H1 (cell line): ENCODE measurements around the gene SRRM3. TPM values are rescaled to one million over a fixed set of nuclear protein-coding genes. Genes with fewer than 3 reads are reported as not detected.

Experiments used
- CTCF ChIA-PET: fragments of 300-600 bp; sonication (Branson Sonifier 250); formaldehyde crosslinking; loops from one replicate; lab custom pipeline; 2021; ENCODE audit not compliant: partially characterized antibody; lab: Charles Lee
- POLR2A ChIA-PET: fragments of 300-600 bp; sonication (Branson Sonifier 250); formaldehyde crosslinking; loops from one replicate; lab custom pipeline; 2021; ENCODE audit warnings: inconsistent platforms; ENCODE audit not compliant: partially characterized antibody; lab: Charles Lee
- DNase-seq, 2 experiments: peaks; one replicate each; pipeline versions ENCODE4 v3.0.0 to v3.0.0-alpha.2; 2010 to 2022; ENCODE audit warnings: low spot score in 2 of 2, low read depth in 1 of 2, mixed read lengths in 1 of 2
- FAIRE-seq: peaks from 2 replicates; lab custom pipeline; 2011; peaks lifted over from hg19 to GRCh38; lab: Jason Lieb, UNC
- H2AFZ ChIP-seq: 2 replicates; pipeline ENCODE4 v1.8.1; 2012; ENCODE audit warnings: low read length, inconsistent platforms
- H2AK5ac ChIP-seq: 2 replicates; pipeline ENCODE4 v1.6.1; 2013; ENCODE audit warnings: low read depth, low read length
- H2BK120ac ChIP-seq: replicated peaks from 2 replicates; pipeline ENCODE3; 2013; ENCODE audit warnings: low read depth, low read length, inconsistent platforms
- H2BK12ac ChIP-seq: 2 replicates; pipeline ENCODE4 v1.6.1; 2013; ENCODE audit warnings: low read depth, low read length
- H2BK15ac ChIP-seq: 2 replicates; pipeline ENCODE4 v1.6.1; 2013; ENCODE audit warnings: low read length
- H2BK20ac ChIP-seq: 2 replicates; pipeline ENCODE4 v1.6.1; 2013; ENCODE audit warnings: low read length
- H2BK5ac ChIP-seq: 2 replicates; pipeline ENCODE4 v1.6.1; 2013; ENCODE audit warnings: low read depth, low read length
- H3K14ac ChIP-seq: 2 replicates; pipeline ENCODE4 v1.6.1; 2013; ENCODE audit warnings: inconsistent platforms; ENCODE audit not compliant: insufficient read length
- H3K18ac ChIP-seq: 2 replicates; pipeline ENCODE4 v1.6.1; 2013; ENCODE audit warnings: low read length; ENCODE audit errors: extremely low read depth
- H3K23ac ChIP-seq: 2 replicates; pipeline ENCODE4 v1.6.1; 2013; ENCODE audit warnings: inconsistent platforms; ENCODE audit not compliant: insufficient read length
- H3K23me2 ChIP-seq: 2 replicates; pipeline ENCODE4 v1.6.1; 2013; ENCODE audit warnings: low read depth, low read length
- H3K27ac ChIP-seq: 2 replicates; pipeline ENCODE4 v1.6.1; 2011; ENCODE audit warnings: low read depth, low read length, inconsistent platforms
- H3K27me3 ChIP-seq, 4 experiments: replicated peaks in 1 of 4; 1 replicate in 1 of 4; 2 replicates in 3 of 4; pipeline versions ENCODE4 v1.6.1 to v1.8.1; 2011 to 2013; ENCODE audit warnings: low read length in 3 of 4, mild to moderate bottlenecking in 3 of 4, inconsistent platforms in 2 of 4, mixed read lengths in 2 of 4, moderate library complexity in 1 of 4; ENCODE audit not compliant: control insufficient read depth in 3 of 4, insufficient read depth in 3 of 4; ENCODE audit errors: extremely low read depth in 1 of 4
- H3K36me3 ChIP-seq, 4 experiments: 2 replicates each; pipeline versions ENCODE4 v1.6.1 to v1.8.1; 2011 to 2013; ENCODE audit warnings: mild to moderate bottlenecking in 4 of 4, low read length in 3 of 4, moderate library complexity in 2 of 4, control low read depth in 1 of 4, inconsistent platforms in 1 of 4; ENCODE audit not compliant: insufficient read depth in 4 of 4, control insufficient read depth in 2 of 4
- H3K4ac ChIP-seq: replicated peaks from 2 replicates; pipeline ENCODE3; 2013; ENCODE audit warnings: low read length, low read depth, mixed read lengths, inconsistent platforms; ENCODE audit not compliant: insufficient read length
- H3K4me1 ChIP-seq, 4 experiments: replicated peaks in 1 of 4; 1 replicate in 1 of 4; 2 replicates in 3 of 4; pipeline versions ENCODE4 v1.6.1 to v1.8.1; 2011 to 2013; ENCODE audit warnings: low read length in 3 of 4, inconsistent platforms in 2 of 4, mixed read lengths in 1 of 4; ENCODE audit not compliant: insufficient read depth in 4 of 4, control insufficient read depth in 3 of 4
- H3K4me2 ChIP-seq, 2 experiments: 2 replicates each; pipeline versions ENCODE4 v1.6.1 to v1.8.1; 2011 to 2013; ENCODE audit warnings: low read depth in 2 of 2, low read length in 2 of 2, control low read depth in 1 of 2, inconsistent platforms in 1 of 2, mild to moderate bottlenecking in 1 of 2; ENCODE audit not compliant: insufficient read depth in 1 of 2
- H3K4me3 ChIP-seq, 4 experiments: fragments of 200-600, 300-600 bp in 1 of 4; sonication (generic), shearing (Covaris generic), sonication (Bioruptor Twin) in 1 of 4; 2 replicates each; pipeline versions ENCODE4 v1.5.1 to v1.8.1; 2011 to 2016; ENCODE audit warnings: low read length in 4 of 4, low read depth in 3 of 4, control low read depth in 2 of 4, inconsistent platforms in 2 of 4, mild to moderate bottlenecking in 2 of 4, mixed read lengths in 1 of 4, moderate library complexity in 1 of 4; ENCODE audit not compliant: insufficient read depth in 2 of 4; ENCODE audit errors: extremely low read depth in 1 of 4
- H3K56ac ChIP-seq: replicated peaks from 2 replicates; pipeline ENCODE3; 2013; ENCODE audit warnings: low read depth, mild to moderate bottlenecking, mixed read lengths, low read length, inconsistent platforms; ENCODE audit not compliant: insufficient read length
- H3K79me1 ChIP-seq: 2 replicates; pipeline ENCODE4 v1.6.1; 2013; ENCODE audit warnings: low read depth, low read length, control low read depth
- H3K79me2 ChIP-seq, 2 experiments: 2 replicates each; pipeline versions ENCODE4 v1.6.1 to v1.8.1; 2012 to 2013; ENCODE audit warnings: low read length in 2 of 2, mild to moderate bottlenecking in 2 of 2, inconsistent platforms in 1 of 2; ENCODE audit not compliant: insufficient read depth in 2 of 2, control insufficient read depth in 1 of 2
- H3K9ac ChIP-seq, 4 experiments: replicated peaks in 1 of 4; 1 replicate in 1 of 4; 2 replicates in 3 of 4; pipeline versions ENCODE4 v1.6.1 to v1.8.1; 2011 to 2013; ENCODE audit warnings: low read depth in 3 of 4, low read length in 3 of 4, control low read depth in 2 of 4, mild to moderate bottlenecking in 2 of 4, moderate library complexity in 2 of 4, inconsistent platforms in 1 of 4; ENCODE audit errors: extremely low read depth in 1 of 4
- H3K9me3 ChIP-seq, 2 experiments: 2 replicates each; pipeline versions ENCODE4 v1.6.1 to v1.8.1; 2012 to 2013; ENCODE audit warnings: mild to moderate bottlenecking in 2 of 2, moderate library complexity in 2 of 2, control low read depth in 1 of 2, inconsistent platforms in 1 of 2, low read depth in 1 of 2, low read length in 1 of 2, mixed read lengths in 1 of 2; ENCODE audit not compliant: insufficient read depth in 2 of 2
- H4K20me1 ChIP-seq, 2 experiments: replicated peaks in 1 of 2; 2 replicates each; pipeline versions ENCODE3 to v1.8.1; 2011 to 2013; ENCODE audit warnings: inconsistent platforms in 2 of 2, low read length in 2 of 2, mild to moderate bottlenecking in 1 of 2; ENCODE audit not compliant: insufficient read depth in 2 of 2, control insufficient read depth in 1 of 2
- H4K5ac ChIP-seq: 2 replicates; pipeline ENCODE4 v1.6.1; 2013; ENCODE audit warnings: low read length, low read depth, mixed read lengths, inconsistent platforms; ENCODE audit not compliant: insufficient read length
- H4K8ac ChIP-seq: 2 replicates; pipeline ENCODE4 v1.8.0; 2013; ENCODE audit warnings: mild to moderate bottlenecking, moderate library complexity, low read length, inconsistent platforms; ENCODE audit not compliant: insufficient read depth; ENCODE audit errors: extremely low read depth
- H4K91ac ChIP-seq: replicated peaks from 2 replicates; pipeline ENCODE3; 2013; ENCODE audit warnings: low read length, mixed read lengths, inconsistent platforms; ENCODE audit not compliant: insufficient read length
- BCL11A ChIP-seq, 2 experiments: IDR thresholded peaks; one replicate each; pipeline ENCODE4 v1.6.1; 2011; ENCODE audit warnings: low read depth in 2 of 2, low read length in 2 of 2, mild to moderate bottlenecking in 2 of 2
- CBX5 ChIP-seq: fragments of 300-800, 300-1000 bp; sonication (generic); IDR thresholded peaks from 2 replicates; pipeline ENCODE4 v1.7.1; 2016; ENCODE audit warnings: antibody characterized with exemption, low read length, low read depth
- EGR1 ChIP-seq: IDR thresholded peaks from 2 replicates; pipeline ENCODE4 v1.6.1; 2011; ENCODE audit warnings: low read depth, low read length, borderline replicate concordance
- HDAC2 ChIP-seq, 2 experiments: fragments of 300-600 bp in 1 of 2; sonication (generic) in 1 of 2; IDR thresholded peaks; 2 replicates each; pipeline ENCODE4 v1.6.1; 2011 to 2012; ENCODE audit warnings: low read depth in 2 of 2, low read length in 2 of 2, mild to moderate bottlenecking in 2 of 2, moderate library complexity in 2 of 2, borderline replicate concordance in 1 of 2, inconsistent platforms in 1 of 2
- JUND ChIP-seq: IDR thresholded peaks from 2 replicates; pipeline ENCODE4 v1.6.1; 2011; ENCODE audit warnings: mild to moderate bottlenecking, improper control_type of control experiment, low read length
- PHF8 ChIP-seq: fragments of 200-600 bp; sonication (generic); conservative IDR thresholded peaks from 2 replicates; pipeline ENCODE4 v1.7.1; 2012; ENCODE audit warnings: low read depth, mild to moderate bottlenecking, inconsistent platforms, low read length, moderate library complexity
- SAP30 ChIP-seq: fragments of 300-600 bp; sonication (generic); IDR thresholded peaks from 2 replicates; pipeline ENCODE4 v1.7.1; 2012; ENCODE audit warnings: low read length, moderate library complexity, mild to moderate bottlenecking, inconsistent platforms; ENCODE audit not compliant: insufficient read depth, insufficient replicate concordance
- SP1 ChIP-seq: IDR thresholded peaks from 2 replicates; pipeline ENCODE4 v1.6.1; 2011; ENCODE audit warnings: low read depth, low read length
- SRF ChIP-seq: IDR thresholded peaks from 2 replicates; pipeline ENCODE4 v1.6.1; 2011; ENCODE audit warnings: mild to moderate bottlenecking, low read depth, low read length, moderate library complexity
- TAF1 ChIP-seq: IDR thresholded peaks from 2 replicates; pipeline ENCODE4 v1.6.1; 2011; ENCODE audit warnings: mild to moderate bottlenecking, low read depth, low read length
- YY1 ChIP-seq: IDR thresholded peaks from 2 replicates; pipeline ENCODE4 v1.6.1; 2011; ENCODE audit warnings: low read depth, mild to moderate bottlenecking, low read length
- whole genome bisulfite sequencing, 2 experiments: shearing (Covaris generic) in 1 of 2; methylation state at CpG; one replicate each; pipeline versions ENCODE4 v1.1.6 to v1.1.7; 2013 to 2015; ENCODE audit warnings: low lambda C conversion rate in 2 of 2, mixed read lengths in 2 of 2, inconsistent platforms in 1 of 2, low coverage in 1 of 2, missing lambda C conversion rate in 1 of 2; ENCODE audit not compliant: insufficient replicate concordance in 2 of 2, insufficient coverage in 1 of 2, insufficient read length in 1 of 2; ENCODE audit errors: extremely low coverage in 1 of 2, missing lambda C conversion rate in 1 of 2; 5-methylcytosine and 5-hydroxymethylcytosine counted together
- polyA plus RNA-seq, 7 experiments: library from polyadenylated mRNA; depleted of rRNA in 3 of 7; stranded (reverse) in 5 of 7; unstranded in 2 of 7; fragments of >200 nt in 5 of 7; fragments of 200-250 nt in 2 of 7; gene quantifications; 1 replicate in 5 of 7; 2 replicates in 1 of 7; 4 replicates in 1 of 7; pipeline versions ENCODE4 v1.2.1 to v1.2.3, GENCODE V29; 2011 to 2013; ENCODE audit warnings: missing spikeins in 2 of 7, mixed read lengths in 2 of 7
- total RNA-seq: library from RNA; stranded (reverse); fragmentation: NEBNext Ultra II Directional; extraction: Animal tissue kit (Norgen Biotek cat#: 25700); gene quantifications from 2 replicates; pipeline ENCODE4 v1.2.1, GENCODE V29; 2021

The SRRM3 gene
- total and polyA plus RNA-seq, 2 of the 8 experiments (the other 6 are each of a cell fraction or from before 2014, with no cell fraction given) = 10.4 to 17.4 TPM

- peak overlapping the region; percentile 82; the same call in 1 of the 2 replicates for H2AK5ac ChIP-seq
- H3K4ac ChIP-seq = peak overlapping the region; percentile 27
- H3K27me3 ChIP-seq = no peaks in the 10 kb centered on the region; a peak in 1 of 7 replicates
- peak overlapping the region; percentile 97; the same call in 1 of the 2 replicates for H3K18ac ChIP-seq
- H3K79me2 ChIP-seq = no peaks in the 10 kb centered on the region
- H2BK12ac ChIP-seq = peak overlapping the region; percentile 96; the same call in 1 of the 2 replicates
- H3K9me3 ChIP-seq = no peaks in the 10 kb centered on the region
- H2BK120ac ChIP-seq = peak overlapping the region; percentile 75
- no peak overlapping the region for H2AFZ ChIP-seq
- H3K79me1 ChIP-seq = no peaks in the 10 kb centered on the region; the same call in 1 of the 2 replicates
- H3K4me2 ChIP-seq = peak overlapping the region; percentile 81 to 83
- H3K9ac ChIP-seq = peak overlapping the region in 1 of 4 experiments; percentile 19; a peak in 2 of 7 replicates
- peak overlapping the region; percentile 28 for H2BK20ac ChIP-seq
- no peak overlapping the region for H3K56ac ChIP-seq
- FAIRE-seq (peak; percentile 94), DNase-seq (peak in 1 of 2 experiments; percentile 63)
- H3K23me2 ChIP-seq = peaks cover 8% of the 10 kb centered on the region
- H3K36me3 ChIP-seq = no peaks in the 10 kb centered on the region
- H4K5ac ChIP-seq = peak overlapping the region; percentile 32
- H4K8ac ChIP-seq = no peak overlapping the region
- ChIA-PET CTCF (interaction anchor here (1.0 to 7.1 kb wide), 14 partner anchors 8 to 214 kb away, joined by 3 to 43 read pairs (median 5); partner anchors contain the start of gene SRRM3), POLR2A (interaction anchor here (0.6 to 4.0 kb wide), 20 partner anchors 10 to 452 kb away, joined by 3 to 41 read pairs (median 5); partner anchors contain the start of genes HSPB1 and STYXL1)
- H2BK5ac ChIP-seq = peak overlapping the region; percentile 62
- peak overlapping the region; percentile 100; the same call in 1 of the 2 replicates for H2BK15ac ChIP-seq
- H4K91ac ChIP-seq = peak overlapping the region; percentile 83
- H3K4me3 ChIP-seq = peak overlapping the region in 3 of 4 experiments; percentile 38 to 67 (median 49); a peak in 3 of 8 replicates
- no peak overlapping the region for H3K27ac ChIP-seq
- WGBS, 2 experiments = 84% methylated on average over 4 of the region's 5 CpGs; no CpG with 5 or more reads in 1 of the 2 experiments
- H3K4me1 ChIP-seq = peaks cover 6 to 41% (median 27%) of the 10 kb centered on the region in 4 experiments
- H3K23ac ChIP-seq = no peak overlapping the region
- no peak overlapping the region for H3K14ac ChIP-seq
- H4K20me1 ChIP-seq = no peaks in the 10 kb centered on the region
- TF ChIP-seq TAF1 = no peak
- TF ChIP-seq JUND = no peak
- TF ChIP-seq YY1 = no peak
- no peak for TF ChIP-seq HDAC2 (IDR thresholded peaks at IDR 0.05; ENCODE audit: borderline replicate concordance in 1 of 2, low read depth in 2 of 2, low read length in 2 of 2)
- no peak for TF ChIP-seq EGR1
- no peak for TF ChIP-seq CBX5
- TF ChIP-seq SAP30 = no peak
- no peak for TF ChIP-seq SRF
- TF ChIP-seq PHF8 = no peak
- no peak for TF ChIP-seq SP1
- no peak for TF ChIP-seq BCL11A (IDR thresholded peaks at IDR 0.05; ENCODE audit: low read depth in 2 of 2, low read length in 2 of 2)
Measured at GRCh38 chr7:76233538-76234281, 32.0 kb downstream of the SRRM3 start.
